Smooth muscle cell (in vitro differentiated cells): ENCODE data around the gene GJD3. TPM values are rescaled to one million over a fixed set of nuclear protein-coding genes. Genes with fewer than 3 reads are reported as not detected.

Experiments
- DNase-seq: peaks from one replicate; lab custom pipeline; 2025; ENCODE audit not compliant: unreplicated experiment; lab: John Stamatoyannopoulos, UW
- H2AFZ ChIP-seq: fragments of 200-600 bp; sonication (generic); 2 replicates; pipeline ENCODE4 v1.6.0; 2016; ENCODE audit warnings: antibody characterized with exemption, low read depth, mild to moderate bottlenecking
- H3F3A ChIP-seq: fragments of 200-600 bp; sonication (generic); 2 replicates; pipeline ENCODE4 v1.6.0; 2017; ENCODE audit warnings: antibody characterized with exemption, low read depth
- H3K27ac ChIP-seq: fragments of 200-600 bp; sonication (generic); 2 replicates; pipeline ENCODE4 v1.5.1; 2016; ENCODE audit warnings: low read depth, mild to moderate bottlenecking
- H3K27me3 ChIP-seq: fragments of 200-600 bp; sonication (generic); 2 replicates; pipeline ENCODE4 v1.6.1; 2016; ENCODE audit warnings: low read depth, mild to moderate bottlenecking
- H3K36me3 ChIP-seq: fragments of 200-600 bp; sonication (generic); 2 replicates; pipeline ENCODE4 v1.5.1; 2016; ENCODE audit warnings: low read depth
- H3K4me1 ChIP-seq: fragments of 200-600 bp; sonication (generic); 2 replicates; pipeline ENCODE4 v1.5.1; 2016; ENCODE audit warnings: low read depth
- H3K4me2 ChIP-seq: fragments of 200-600 bp; sonication (generic); 2 replicates; pipeline ENCODE4 v1.6.0; 2016; ENCODE audit warnings: mild to moderate bottlenecking
- H3K4me3 ChIP-seq: fragments of 200-600 bp; sonication (generic); 2 replicates; pipeline ENCODE4 v1.5.1; 2016; ENCODE audit warnings: mild to moderate bottlenecking
- H3K79me2 ChIP-seq: fragments of 200-600 bp; sonication (generic); 2 replicates; pipeline ENCODE4 v1.6.0; 2016; ENCODE audit warnings: low read depth, mild to moderate bottlenecking
- H3K9ac ChIP-seq: fragments of 200-600 bp; sonication (generic); 2 replicates; pipeline ENCODE4 v1.6.0; 2016; ENCODE audit warnings: low read depth
- H3K9me3 ChIP-seq: fragments of 200-600 bp; sonication (generic); replicated peaks from 2 replicates; pipeline ENCODE4 v1.5.1; 2016; ENCODE audit warnings: low read depth
- H4K20me1 ChIP-seq: fragments of 200-600 bp; sonication (generic); 2 replicates; pipeline ENCODE4 v1.6.0; 2016; ENCODE audit warnings: low read depth
- WGBS: methylation state at CpG from one replicate; pipeline ENCODE4 v1.1.7; 2016; ENCODE audit warnings: low lambda C conversion rate; 5-methylcytosine and 5-hydroxymethylcytosine counted together
- polyA plus RNA-seq: library from polyadenylated mRNA; unstranded; fragments of >200 nt; fragmentation: Nextera tagmentation; extraction: Ambion mirVana; gene quantifications from 2 replicates; pipeline ENCODE4 v1.2.1, GENCODE V29; 2016
- total RNA-seq: library from RNA; depleted of rRNA; stranded (reverse); fragments of >200 nt; gene quantifications from 2 replicates; pipeline ENCODE4 v1.2.3, GENCODE V29; 2014
- TF ChIP-seq, protein P1 (sequence below): fragments of 200-600 bp; sonication (generic); IDR thresholded peaks from 2 replicates; pipeline ENCODE4 v1.5.1; 2017; ENCODE audit warnings: borderline replicate concordance, mild to moderate bottlenecking, antibody characterized with exemption; ENCODE audit not compliant: insufficient read depth, poor library complexity, severe bottlenecking

Gene GJD3
- total and polyA plus RNA-seq, 2 experiments from 2014 or later: 0.30 TPM; not detected in 1

DNA sequence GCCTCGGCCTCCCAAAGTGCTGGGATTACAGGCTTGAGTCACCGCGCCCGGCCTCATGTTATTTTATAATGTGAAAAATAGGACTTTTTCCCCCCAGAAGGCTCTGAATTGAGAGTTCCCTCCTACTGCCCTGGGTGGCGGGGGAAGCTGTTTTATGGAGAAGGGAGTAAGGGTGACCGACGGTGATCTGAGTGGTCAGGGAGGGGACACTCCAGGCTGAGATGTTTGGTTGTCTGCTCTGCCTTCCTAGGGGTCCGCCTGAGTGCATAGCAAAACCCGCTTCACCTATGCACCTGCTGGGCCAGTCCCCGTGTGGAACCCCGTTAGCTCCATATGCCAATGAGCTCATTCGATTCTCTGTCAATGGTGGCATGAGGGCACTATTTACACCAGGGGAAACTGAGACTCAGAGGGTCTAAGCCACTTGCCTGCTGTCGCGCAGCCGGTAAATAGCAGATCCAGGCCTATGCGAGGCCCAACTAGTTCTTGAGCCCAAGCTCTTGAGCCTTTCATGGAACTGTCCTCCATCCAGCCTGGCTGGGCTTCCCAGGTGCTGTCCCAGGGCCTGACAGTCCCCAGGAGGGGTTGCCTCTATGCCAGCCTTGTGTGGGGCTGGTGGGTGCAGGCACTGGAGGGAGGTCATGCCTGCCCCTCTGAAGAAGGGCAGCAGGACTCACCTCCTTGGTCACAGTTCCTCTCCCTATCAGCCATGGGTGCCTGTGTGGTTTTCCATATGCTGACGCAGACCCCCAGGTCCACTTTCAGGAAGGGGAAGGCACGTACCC is 1.7 kb upstream of the GJD3 start:
- TF ChIP-seq, protein P1, sequence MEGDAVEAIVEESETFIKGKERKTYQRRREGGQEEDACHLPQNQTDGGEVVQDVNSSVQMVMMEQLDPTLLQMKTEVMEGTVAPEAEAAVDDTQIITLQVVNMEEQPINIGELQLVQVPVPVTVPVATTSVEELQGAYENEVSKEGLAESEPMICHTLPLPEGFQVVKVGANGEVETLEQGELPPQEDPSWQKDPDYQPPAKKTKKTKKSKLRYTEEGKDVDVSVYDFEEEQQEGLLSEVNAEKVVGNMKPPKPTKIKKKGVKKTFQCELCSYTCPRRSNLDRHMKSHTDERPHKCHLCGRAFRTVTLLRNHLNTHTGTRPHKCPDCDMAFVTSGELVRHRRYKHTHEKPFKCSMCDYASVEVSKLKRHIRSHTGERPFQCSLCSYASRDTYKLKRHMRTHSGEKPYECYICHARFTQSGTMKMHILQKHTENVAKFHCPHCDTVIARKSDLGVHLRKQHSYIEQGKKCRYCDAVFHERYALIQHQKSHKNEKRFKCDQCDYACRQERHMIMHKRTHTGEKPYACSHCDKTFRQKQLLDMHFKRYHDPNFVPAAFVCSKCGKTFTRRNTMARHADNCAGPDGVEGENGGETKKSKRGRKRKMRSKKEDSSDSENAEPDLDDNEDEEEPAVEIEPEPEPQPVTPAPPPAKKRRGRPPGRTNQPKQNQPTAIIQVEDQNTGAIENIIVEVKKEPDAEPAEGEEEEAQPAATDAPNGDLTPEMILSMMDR: no peak
- 94% methylated on average over 18 of the region's 18 CpGs for WGBS
- no peaks in the 10 kb centered on the region for H3K9me3 ChIP-seq

DNA sequence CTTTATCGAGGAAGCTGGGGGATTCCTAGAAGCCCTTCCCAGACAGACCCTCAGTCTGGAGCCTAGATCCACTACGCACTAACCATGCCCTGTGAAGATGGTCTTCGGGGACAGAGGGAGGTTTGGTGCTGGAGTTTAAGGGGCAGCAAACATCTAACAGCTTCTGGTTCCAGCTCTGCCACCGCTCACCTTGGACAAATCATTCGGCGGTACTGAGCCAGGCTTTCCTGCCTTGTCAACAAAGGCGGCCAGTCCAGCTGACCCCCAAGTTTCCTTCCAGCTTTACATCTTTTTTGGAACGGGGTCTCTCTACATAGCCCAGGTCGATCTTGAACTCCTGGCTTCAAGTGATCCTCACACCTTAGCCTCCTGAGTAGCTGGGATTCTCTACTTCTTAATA is 369 bp upstream of the GJD3 start:
- H3K4me3 ChIP-seq: no peak overlapping the region

More for the DNA sequence above, 1.7 kb upstream of the GJD3 start:
- Histone ChIP-seq H3K4me1 (peaks cover 4% of the 10 kb centered on the region), H3K9ac (no peak overlapping the region), H3K27ac (no peak overlapping the region), H3F3A (no peaks in the 10 kb centered on the region), H3K4me3 (no peak overlapping the region), H3K4me2 (no peak overlapping the region), H3K36me3 (no peaks in the 10 kb centered on the region), H3K79me2 (no peaks in the 10 kb centered on the region), H2AFZ (no peak overlapping the region), H4K20me1 (no peaks in the 10 kb centered on the region), H3K27me3 (peaks cover 15% of the 10 kb centered on the region)
- DNase-seq: no peak

DNA sequence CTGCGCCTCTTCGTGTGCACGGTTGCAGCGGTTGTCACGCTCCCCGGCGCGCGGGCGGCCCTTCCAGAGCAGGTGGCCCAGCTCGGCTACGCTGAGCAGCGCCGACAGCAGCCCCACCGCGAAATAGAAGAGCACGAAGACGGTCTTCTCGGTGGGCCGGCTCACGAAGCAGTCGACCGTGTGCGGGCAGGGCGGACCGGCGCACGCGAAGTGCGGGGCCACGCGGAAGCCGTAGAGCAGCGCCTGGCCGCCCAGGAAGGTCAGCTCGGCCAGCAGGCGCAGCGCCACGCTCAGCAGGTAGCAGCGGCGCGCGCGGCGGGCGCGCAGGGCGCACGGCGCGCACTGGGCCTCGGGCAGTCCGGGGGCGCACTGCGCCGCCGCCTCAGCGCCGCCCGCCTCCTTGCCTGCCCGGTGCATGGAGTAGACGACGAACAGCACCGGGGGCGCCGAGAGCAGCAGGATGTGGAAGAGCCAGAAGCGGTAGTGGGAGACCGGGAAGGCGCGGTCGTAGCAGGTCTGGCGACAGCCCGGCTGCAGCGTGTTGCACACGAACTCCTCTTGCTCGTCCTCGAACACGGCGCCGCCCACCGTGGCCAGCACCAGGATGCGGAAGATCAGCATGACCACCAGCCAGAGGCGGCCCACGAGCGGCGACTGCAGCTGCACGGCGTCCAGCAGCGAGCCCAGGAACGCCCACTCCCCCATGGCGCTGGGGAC is 1.3 kb downstream of the GJD3 start:
- 1% methylated on average over 61 of the region's 91 CpGs for WGBS
- Histone ChIP-seq H3K4me2 (peak overlapping the region; percentile 94), H3K4me3 (peak overlapping the region; percentile 56), H2AFZ (peak overlapping the region; percentile 87), H3K27me3 (peaks cover 15% of the 10 kb centered on the region), H3K9ac (no peak overlapping the region), H4K20me1 (no peaks in the 10 kb centered on the region), H3K36me3 (no peaks in the 10 kb centered on the region), H3F3A (no peaks in the 10 kb centered on the region), H3K27ac (no peak overlapping the region), H3K9me3 (no peaks in the 10 kb centered on the region), H3K79me2 (no peaks in the 10 kb centered on the region), H3K4me1 (peaks cover 4% of the 10 kb centered on the region)
- no peak for DNase-seq
- TF ChIP-seq, protein P1: no peak

More for the DNA sequence above, 369 bp upstream of the GJD3 start:
- H3K27ac ChIP-seq: no peak overlapping the region
- 82% methylated on average over 9 of the region's 9 CpGs for WGBS
- H3K36me3 ChIP-seq: no peaks in the 10 kb centered on the region
- H4K20me1 ChIP-seq: no peaks in the 10 kb centered on the region
- no peak overlapping the region for H3K4me2 ChIP-seq
- no peaks in the 10 kb centered on the region for H3K9me3 ChIP-seq
- H3K27me3 ChIP-seq: peaks cover 15% of the 10 kb centered on the region
- H2AFZ ChIP-seq: no peak overlapping the region
- no peaks in the 10 kb centered on the region for H3K79me2 ChIP-seq
- peaks cover 4% of the 10 kb centered on the region for H3K4me1 ChIP-seq
- TF ChIP-seq, protein P1: no peak
- DNase-seq: no peak
- H3F3A ChIP-seq: no peaks in the 10 kb centered on the region
- no peak overlapping the region for H3K9ac ChIP-seq
